PC-9 (cell line): ENCODE results near the gene AIFM2. TPM values are rescaled to one million over a fixed set of nuclear protein-coding genes. Genes with fewer than 3 reads are reported as not detected.

Source experiments
- BruUV-seq: library from RNA; stranded (reverse); fragments of 400-500 nt; replicated peaks from 2 replicates; lab custom pipeline; 2021; lab: Mats Ljungman, UMichigan
- CTCF ChIA-PET: fragments of 300-600 bp; sonication (Branson Sonifier 250); formaldehyde crosslinking; loops from one replicate; lab custom pipeline; 2022; ENCODE audit warnings: antibody characterized with exemption; lab: Charles Lee
- POLR2A ChIA-PET: fragments of 300-600 bp; sonication (Branson Sonifier 250); formaldehyde crosslinking; loops from one replicate; lab custom pipeline; 2022; ENCODE audit warnings: antibody characterized with exemption; ENCODE audit not compliant: unreplicated experiment; lab: Charles Lee
- DNase-seq, 2 experiments: peaks; one replicate each; pipeline versions ENCODE4 v3.0.0 to v3.0.0-alpha.2; 2015 to 2022; ENCODE audit warnings: mixed read lengths in 1 of 2
- H2AFZ ChIP-seq: fragments of 200-600 bp; sonication (generic); 2 replicates; pipeline ENCODE4 v1.8.1; 2017; ENCODE audit warnings: antibody characterized with exemption
- H3F3A ChIP-seq: fragments of 200-600 bp; sonication (generic); 2 replicates; pipeline ENCODE4 v1.8.1; 2017; ENCODE audit warnings: antibody characterized with exemption, mild to moderate bottlenecking, low read depth; ENCODE audit not compliant: insufficient read depth
- H3K27ac ChIP-seq: fragments of 200-600 bp; sonication (generic); 2 replicates; pipeline ENCODE4 v1.6.1; 2016; ENCODE audit warnings: mixed run types
- H3K27me3 ChIP-seq: fragments of 200-600 bp; sonication (generic); 2 replicates; pipeline ENCODE4 v1.6.1; 2016; ENCODE audit warnings: low read depth, mixed run types; ENCODE audit not compliant: insufficient read depth
- H3K36me3 ChIP-seq: fragments of 200-600 bp; sonication (generic); 2 replicates; pipeline ENCODE4 v1.6.1; 2016; ENCODE audit warnings: low read depth, mixed run types
- H3K4me1 ChIP-seq: fragments of 200-600 bp; sonication (generic); replicated peaks from 2 replicates; pipeline ENCODE4 v1.6.1; 2016; ENCODE audit warnings: mixed run types; ENCODE audit not compliant: insufficient read depth
- H3K4me2 ChIP-seq: fragments of 200-600 bp; sonication (generic); 2 replicates; pipeline ENCODE4 v1.6.1; 2017; ENCODE audit warnings: mixed run types
- H3K4me3 ChIP-seq: fragments of 200-600 bp; sonication (generic); 2 replicates; pipeline ENCODE4 v1.6.1; 2016; ENCODE audit warnings: mixed run types
- H3K79me2 ChIP-seq: fragments of 200-600 bp; sonication (generic); 2 replicates; pipeline ENCODE4 v1.6.1; 2017; ENCODE audit warnings: low read depth, mixed run types
- H3K9me2 ChIP-seq: fragments of 200-600 bp; sonication (generic); 2 replicates; pipeline ENCODE4 v1.8.1; 2017; ENCODE audit warnings: mild to moderate bottlenecking; ENCODE audit not compliant: insufficient read depth
- H3K9me3 ChIP-seq: fragments of 200-600 bp; sonication (generic); 2 replicates; pipeline ENCODE4 v1.8.1; 2016; ENCODE audit warnings: low read depth; ENCODE audit not compliant: insufficient read depth
- H4K20me1 ChIP-seq: fragments of 200-600 bp; sonication (generic); 2 replicates; pipeline ENCODE4 v1.8.1; 2017; ENCODE audit not compliant: insufficient read depth
- CTCF ChIP-seq: fragments of 200-600 bp; sonication (generic); conservative IDR thresholded peaks from 2 replicates; pipeline ENCODE4 v1.6.1; 2017; ENCODE audit warnings: mixed run types, antibody characterized with exemption, mild to moderate bottlenecking, moderate library complexity
- EZH2 ChIP-seq: fragments of 200-600 bp; sonication (generic); IDR thresholded peaks from 2 replicates; pipeline ENCODE4 v1.8.0; 2017; ENCODE audit warnings: antibody characterized with exemption, low read depth
- intact Hi-C: fragments of 100-400 bp; cut with micrococcal nuclease; formaldehyde crosslinking; loops from one replicate; pipeline ENCODE4 v1.10.0; 2022; ENCODE audit not compliant: unreplicated experiment
- total RNA-seq: library from RNA; stranded (reverse); gene quantifications from 2 replicates; pipeline ENCODE4 v1.2.3, GENCODE V29; 2021

The AIFM2 gene
- total RNA-seq, 1 experiment from 2014 or later, result 47.0 TPM

DNA sequence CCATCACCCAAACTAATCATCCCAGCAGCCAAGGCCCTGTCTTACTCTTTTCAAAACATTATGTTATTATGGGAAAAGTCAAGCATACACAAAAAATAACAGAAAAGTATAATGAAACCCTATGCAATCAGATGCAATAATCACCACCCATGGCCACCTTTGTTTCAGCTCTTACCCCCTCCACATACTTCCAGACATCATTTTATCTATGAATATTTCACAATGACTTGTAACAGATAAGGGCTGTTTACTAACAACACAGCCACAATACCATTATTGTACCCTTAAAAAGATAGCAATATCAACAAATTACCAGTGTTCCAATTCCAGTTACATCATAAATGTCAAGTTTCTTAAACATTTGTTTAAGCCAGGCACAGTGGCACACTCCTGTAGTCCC lies 35.2 kb downstream of the AIFM2 start:
- no peaks in the 10 kb centered on the region for H3F3A ChIP-seq
- H3K27me3 ChIP-seq, result 0 out of 2 replicates have a peak, but pooled peaks cover 4% of the 10 kb centered on the region
- H3K9me2 ChIP-seq, result no peaks in the 10 kb centered on the region
- no peak overlapping the region for H3K4me2 ChIP-seq
- H4K20me1 ChIP-seq, result no peaks in the 10 kb centered on the region
- no TSS peak for BruUV-seq
- no peak overlapping the region for H3K27ac ChIP-seq
- intact Hi-C loops, result no loop called here
- no peaks in the 10 kb centered on the region for H3K36me3 ChIP-seq
- no peak overlapping the region for H3K4me3 ChIP-seq
- CTCF ChIA-PET, result no interaction called here
- DNase-seq, result no peak
- no peak for TF ChIP-seq CTCF
- TF ChIP-seq EZH2, result no peak
- no peaks in the 10 kb centered on the region for H3K4me1 ChIP-seq
- H3K79me2 ChIP-seq, result no peaks in the 10 kb centered on the region
- H2AFZ ChIP-seq, result no peak overlapping the region
- no peaks in the 10 kb centered on the region for H3K9me3 ChIP-seq
- POLR2A ChIA-PET, result no interaction called here

DNA sequence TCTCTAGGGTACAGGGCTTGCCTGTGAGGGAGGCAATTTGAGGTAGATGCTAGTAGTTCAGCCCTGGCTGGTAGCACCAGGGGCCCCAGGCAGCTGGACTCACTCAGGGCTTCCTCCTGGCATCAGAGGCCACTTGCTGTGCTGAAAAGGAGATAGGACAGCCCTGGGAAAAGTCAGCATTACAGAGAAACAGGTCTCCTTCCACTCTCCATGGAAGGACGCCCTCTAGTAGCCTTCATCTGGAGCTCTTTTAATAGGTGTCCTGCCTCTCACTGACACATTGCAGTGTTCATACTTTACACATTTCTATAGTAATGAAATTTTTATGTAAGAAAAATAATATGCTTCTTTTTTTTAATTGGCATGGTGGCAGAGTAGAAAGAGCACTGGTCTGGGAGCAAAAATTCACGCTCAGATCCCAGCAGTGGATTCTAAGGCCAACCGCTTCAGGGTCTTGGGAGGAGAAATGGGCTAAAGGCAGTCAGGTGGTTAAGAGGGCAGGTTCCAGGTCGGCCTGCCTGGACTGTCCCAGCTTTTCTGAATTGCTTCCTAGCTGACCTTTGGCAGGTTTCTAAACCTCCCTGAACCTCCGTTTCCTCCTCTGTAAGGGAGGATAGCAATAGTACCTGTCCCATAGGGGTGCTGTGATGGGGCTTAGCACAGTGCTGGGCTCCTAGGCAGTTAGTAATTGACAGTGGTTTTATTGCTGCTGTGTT lies 35.8 kb downstream of the AIFM2 start:
- no peaks in the 10 kb centered on the region for H3K79me2 ChIP-seq
- H3K4me2 ChIP-seq, result no peak overlapping the region
- no peaks in the 10 kb centered on the region for H3K9me2 ChIP-seq
- H3K4me1 ChIP-seq, result no peaks in the 10 kb centered on the region
- 0 out of 2 replicates have a peak, but pooled peaks cover 4% of the 10 kb centered on the region for H3K27me3 ChIP-seq
- CTCF ChIA-PET, result interaction anchor here (0.6 kb wide), 1 partner anchor 21 kb away, joined by 3 read pairs; no protein-coding TSS in a partner anchor
- no peaks in the 10 kb centered on the region for H4K20me1 ChIP-seq
- intact Hi-C loops, result no loop called here
- H3F3A ChIP-seq, result no peaks in the 10 kb centered on the region
- no peaks in the 10 kb centered on the region for H3K9me3 ChIP-seq
- no peak for DNase-seq
- no peak overlapping the region for H3K4me3 ChIP-seq
- POLR2A ChIA-PET, result interaction anchor here (0.6 kb wide), 1 partner anchor 18 kb away, joined by 3 read pairs; no protein-coding TSS in a partner anchor
- H3K36me3 ChIP-seq, result no peaks in the 10 kb centered on the region
- TF ChIP-seq EZH2 (no peak), CTCF (no peak)
- H2AFZ ChIP-seq, result no peak overlapping the region
- no peak overlapping the region for H3K27ac ChIP-seq
- BruUV-seq, result no TSS peak

GRCh38 chr10:70096016-70096704 lies 36.5 kb downstream of the AIFM2 start:
- DNase-seq, result no peak
- Histone ChIP-seq H3F3A (no peaks in the 10 kb centered on the region), H3K79me2 (no peaks in the 10 kb centered on the region), H3K4me1 (no peaks in the 10 kb centered on the region), H3K4me3 (no peak overlapping the region), H4K20me1 (no peaks in the 10 kb centered on the region), H3K27me3 (0 out of 2 replicates have a peak, but pooled peaks cover 4% of the 10 kb centered on the region), H2AFZ (no peak overlapping the region), H3K36me3 (no peaks in the 10 kb centered on the region), H3K27ac (no peak overlapping the region), H3K9me2 (no peaks in the 10 kb centered on the region), H3K9me3 (no peaks in the 10 kb centered on the region), H3K4me2 (no peak overlapping the region)
- ChIA-PET POLR2A (no interaction called here), CTCF (interaction anchor here (0.6 kb wide), 1 partner anchor 21 kb away, joined by 3 read pairs; no protein-coding TSS in a partner anchor)
- no TSS peak for BruUV-seq
- intact Hi-C loops, result no loop called here
- TF ChIP-seq EZH2 (no peak), CTCF (no peak)
